ENCODE results near the gene TFPI2.
"Not testable (repeated sequence)": the region's sequence is repeated elsewhere in the genome, so short reads cannot be mapped to it uniquely, and the experiment has no call there.

Gene TFPI2

GRCh38 chr7:93911242-93911641 lies 20.7 kb upstream of the TFPI2 start:
- DNase-seq (ENCODE audit: low read depth); H3K4me3 ChIP-seq (ENCODE audit: low read depth, low read length): not testable (repeated sequence)

DNA sequence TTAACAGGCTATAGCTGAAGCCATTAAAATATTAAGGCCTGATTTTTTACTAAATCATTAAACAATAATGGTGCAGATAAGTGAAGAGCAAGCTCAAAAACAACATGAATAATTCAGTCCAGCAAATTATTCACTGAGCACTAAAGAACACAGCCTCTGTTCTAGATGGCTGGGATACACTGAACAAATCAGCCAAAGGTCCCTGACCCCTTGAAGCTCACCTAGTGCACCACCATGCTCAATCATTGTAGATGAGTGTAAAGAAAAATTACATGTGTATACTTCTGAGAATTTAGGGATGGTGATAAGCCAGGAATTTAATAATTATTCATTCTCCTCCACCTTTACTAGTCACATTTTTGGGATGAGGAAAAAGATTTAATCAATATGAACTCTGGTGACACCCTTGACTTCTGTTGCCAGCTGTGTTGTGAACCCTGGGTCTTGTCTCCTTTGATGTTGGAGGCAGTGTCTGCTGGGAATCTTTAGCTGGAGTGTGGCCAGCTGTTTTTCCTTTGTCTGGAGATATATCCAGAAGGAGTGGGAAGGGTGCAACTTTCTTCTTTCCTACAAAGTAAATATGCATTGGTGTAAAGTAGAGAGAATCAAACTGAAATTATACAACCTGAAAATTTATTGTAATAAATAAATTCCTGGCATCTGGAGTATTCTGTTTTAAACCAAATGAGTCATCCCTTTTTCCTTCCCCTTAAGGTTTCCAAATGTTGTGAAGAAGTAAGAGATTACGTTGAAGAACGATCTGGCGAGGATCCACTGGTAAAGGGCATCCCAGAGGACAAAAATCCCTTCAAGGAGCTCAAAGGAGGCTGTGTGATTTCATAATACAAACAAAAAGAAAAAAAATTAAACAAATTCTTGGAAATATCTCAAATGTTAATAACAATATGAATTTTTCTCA lies 19.8 kb upstream of the TFPI2 start:
- H3K4me3 ChIP-seq (ENCODE audit: low read depth, low read length), result no peak overlapping the region
- DNase-seq (ENCODE audit: low read depth), result peak; percentile 72

- no peak within 1 kb of the TSS for H3K4me3 ChIP-seq (ENCODE audit: low read depth, low read length)
- DNase-seq (ENCODE audit: low read depth), result no peak
These were observed 15.7 kb upstream of the TFPI2 start, which contains the start of gene GNGT1 for GRCh38 chr7:93906267-93906666. Gene GNGT1 (plus strand): TSS chr7:93906567. CDS start chr7:93906747, 180 bp downstream.

- DNase-seq (ENCODE audit: low read depth), result no peak
- H3K4me3 ChIP-seq (ENCODE audit: low read depth, low read length), result no peak overlapping the region
These were observed 12.3 kb upstream of the TFPI2 start for GRCh38 chr7:93902777-93903423.

- no peak overlapping the region for H3K4me3 ChIP-seq (ENCODE audit: low read depth, low read length)
- DNase-seq (ENCODE audit: low read depth), result no peak
These were observed 7.1 kb upstream of the TFPI2 start for GRCh38 chr7:93897680-93898079.

GRCh38 chr7:93895859-93896600 lies 5.5 kb upstream of the TFPI2 start:
- no peak overlapping the region for H3K4me3 ChIP-seq (ENCODE audit: low read depth, low read length)
- no peak for DNase-seq (ENCODE audit: low read depth)

GRCh38 chr7:93894966-93895640 lies 4.5 kb upstream of the TFPI2 start:
- no peak for DNase-seq (ENCODE audit: low read depth)
- H3K4me3 ChIP-seq (ENCODE audit: low read depth, low read length), result no peak overlapping the region

DNA sequence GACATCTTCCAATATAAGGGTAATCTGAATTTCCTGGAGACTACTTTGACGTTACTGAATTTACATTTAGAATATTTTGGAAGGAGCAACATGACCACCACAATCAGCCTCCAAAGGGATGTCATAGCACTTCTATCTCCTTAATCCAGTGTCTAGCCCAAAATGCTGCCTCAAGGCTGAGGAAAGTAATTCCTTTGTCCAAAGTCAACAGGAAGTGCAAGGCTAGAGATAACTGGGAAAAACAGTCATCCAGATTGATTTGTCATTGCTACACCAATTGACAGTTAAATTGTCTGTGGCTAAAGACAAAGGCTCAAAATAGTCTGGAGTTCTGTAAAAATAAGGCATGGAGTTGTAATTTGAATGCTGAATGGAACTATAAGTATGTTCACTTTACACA lies 3.9 kb upstream of the TFPI2 start:
- no peak overlapping the region for H3K4me3 ChIP-seq (ENCODE audit: low read depth, low read length)
- DNase-seq (ENCODE audit: low read depth), result no peak

DNA sequence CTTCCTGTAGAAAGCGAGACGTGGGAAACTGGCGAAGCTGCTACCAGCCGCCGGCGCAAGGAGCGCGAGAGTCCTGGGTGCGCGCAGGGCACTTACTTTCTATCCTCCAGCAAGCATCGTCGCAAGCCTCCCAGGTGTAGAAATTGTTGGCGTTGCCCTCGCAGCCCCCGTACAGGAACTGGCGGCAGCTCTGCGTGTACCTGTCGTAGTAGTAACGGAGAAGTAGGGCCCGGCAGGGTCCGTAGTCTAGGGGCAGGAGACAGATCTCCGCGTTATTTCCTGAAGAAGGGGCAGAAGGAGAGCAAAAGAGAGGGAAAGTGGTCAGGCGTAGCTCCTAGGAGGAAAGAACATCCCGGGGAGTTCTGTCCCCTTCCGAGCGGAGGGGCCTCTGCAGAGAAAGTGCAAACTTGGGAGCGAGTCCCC lies 501 bp downstream of the TFPI2 start:
- peak; percentile 24 for DNase-seq (ENCODE audit: low read depth)
- H3K4me3 ChIP-seq (ENCODE audit: low read depth, low read length), result peak overlapping the region; percentile 68

GRCh38 chr7:93889261-93889660 lies 1.3 kb downstream of the TFPI2 start:
- peak; percentile 75 for DNase-seq (ENCODE audit: low read depth)
- no peak overlapping the region for H3K4me3 ChIP-seq (ENCODE audit: low read depth, low read length)

DNA sequence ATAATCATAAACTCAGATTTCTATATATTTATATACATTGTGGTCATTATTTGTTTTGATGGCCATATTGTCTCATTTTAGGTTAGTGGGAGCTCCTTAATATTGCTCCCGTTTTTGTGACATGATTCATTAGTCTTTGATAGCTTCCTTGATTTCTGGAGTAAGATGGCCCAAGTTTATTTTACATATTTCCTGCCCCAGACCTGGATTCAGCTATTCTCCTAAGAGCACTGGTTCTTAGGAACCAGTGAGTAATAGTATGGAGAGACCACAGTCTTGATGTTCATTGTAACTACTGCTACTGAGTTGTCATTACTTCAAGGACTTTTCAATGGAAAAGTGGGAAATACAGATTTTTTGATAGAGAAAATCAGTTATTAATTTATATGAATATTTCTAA lies 6.0 kb downstream of the TFPI2 start:
- H3K4me3 ChIP-seq (ENCODE audit: low read depth, low read length), result no peak overlapping the region
- no peak for DNase-seq (ENCODE audit: low read depth)

- no peak for DNase-seq (ENCODE audit: low read depth)
- no peak overlapping the region for H3K4me3 ChIP-seq (ENCODE audit: low read depth, low read length)
These were observed 6.6 kb downstream of the TFPI2 start for GRCh38 chr7:93883917-93884345.

GRCh38 chr7:93883078-93883916 lies 7.3 kb downstream of the TFPI2 start:
- H3K4me3 ChIP-seq (ENCODE audit: low read depth, low read length), result no peak overlapping the region
- no peak for DNase-seq (ENCODE audit: low read depth)

- no peak for DNase-seq (ENCODE audit: low read depth)
- H3K4me3 ChIP-seq (ENCODE audit: low read depth, low read length), result no peak overlapping the region
These were observed 8.1 kb downstream of the TFPI2 start for GRCh38 chr7:93882468-93882867.

- no peak overlapping the region for H3K4me3 ChIP-seq (ENCODE audit: low read depth, low read length)
- no peak for DNase-seq (ENCODE audit: low read depth)
These were observed 11.2 kb downstream of the TFPI2 start for GRCh38 chr7:93879356-93879755.

- DNase-seq (ENCODE audit: low read depth), result no peak
- no peak overlapping the region for H3K4me3 ChIP-seq (ENCODE audit: low read depth, low read length)
These were observed 12.8 kb downstream of the TFPI2 start for GRCh38 chr7:93877742-93878141.

- H3K4me3 ChIP-seq (ENCODE audit: low read depth, low read length), result no peak overlapping the region
- DNase-seq (ENCODE audit: low read depth), result no peak
These were observed 16.5 kb downstream of the TFPI2 start for GRCh38 chr7:93873998-93874574.

- no peak for DNase-seq (ENCODE audit: low read depth)
- no peak overlapping the region for H3K4me3 ChIP-seq (ENCODE audit: low read depth, low read length)
These were observed 23.7 kb downstream of the TFPI2 start for GRCh38 chr7:93866886-93867285.
